ENCODE measurements around the gene RAPGEF5.

RAPGEF5 gene

DNA sequence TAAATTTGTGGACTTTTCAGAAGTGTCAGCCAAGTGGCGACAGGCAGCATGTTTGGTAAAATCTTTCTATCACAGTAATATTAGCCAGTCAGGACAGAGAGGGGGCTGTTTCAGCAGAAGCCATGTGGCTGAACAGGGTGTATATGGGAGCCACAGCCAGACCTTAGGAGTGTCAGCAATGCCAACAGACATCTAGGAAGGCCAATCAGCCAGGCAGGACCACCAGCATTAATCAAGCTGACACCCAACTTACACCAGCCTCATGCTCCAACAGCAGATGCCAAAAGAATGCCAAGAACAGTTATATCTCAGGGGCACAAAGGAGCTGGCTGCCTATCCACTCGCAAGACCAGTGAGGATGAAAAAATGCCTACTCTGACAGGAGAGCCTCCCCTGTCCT lies 54.8 kb downstream of the RAPGEF5 start:
- no peak for DNase-seq

- no peak for DNase-seq
Observed at GRCh38 chr7:22301790-22302189, 55.2 kb downstream of the RAPGEF5 start.

GRCh38 chr7:22300839-22301238 lies 56.1 kb downstream of the RAPGEF5 start:
- DNase-seq = no peak

GRCh38 chr7:22296916-22297315 lies 60.0 kb downstream of the RAPGEF5 start:
- no peak for DNase-seq

DNA sequence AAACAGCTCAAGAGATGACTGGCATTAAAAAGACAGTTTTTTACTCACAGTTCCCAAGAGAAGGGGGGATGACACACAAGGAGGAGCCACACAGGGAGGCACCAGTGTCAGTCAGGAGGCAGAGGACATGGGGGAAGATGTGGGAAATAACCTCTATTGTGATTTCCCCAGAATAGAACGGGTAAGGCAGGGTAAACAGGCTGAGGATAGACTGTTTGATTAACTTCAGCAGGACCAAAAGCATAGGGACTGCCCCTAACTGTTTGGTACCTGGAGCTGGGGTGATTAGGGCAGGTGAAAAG lies 60.7 kb downstream of the RAPGEF5 start:
- DNase-seq = no peak

GRCh38 chr7:22295402-22296264 lies 61.3 kb downstream of the RAPGEF5 start:
- no peak for DNase-seq

DNA sequence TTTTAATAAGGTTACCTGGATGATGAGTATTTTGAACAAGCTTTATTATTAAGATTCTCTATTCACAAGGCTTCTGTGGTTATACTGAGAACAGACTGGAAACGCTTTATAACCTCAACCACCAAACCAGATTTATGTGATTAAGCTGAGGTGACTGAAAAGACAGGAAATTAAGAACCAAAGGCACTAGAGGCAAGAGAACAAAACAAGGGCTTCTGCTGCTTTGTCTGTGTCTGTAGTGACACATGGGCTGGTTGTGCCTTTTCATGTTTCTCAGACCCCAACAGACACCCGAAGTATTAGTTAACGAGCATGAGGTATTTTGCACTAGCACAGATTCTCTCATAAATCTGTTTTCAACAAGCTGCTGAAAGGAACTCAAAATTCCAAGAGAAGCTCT lies 64.4 kb downstream of the RAPGEF5 start:
- no peak for DNase-seq

DNA sequence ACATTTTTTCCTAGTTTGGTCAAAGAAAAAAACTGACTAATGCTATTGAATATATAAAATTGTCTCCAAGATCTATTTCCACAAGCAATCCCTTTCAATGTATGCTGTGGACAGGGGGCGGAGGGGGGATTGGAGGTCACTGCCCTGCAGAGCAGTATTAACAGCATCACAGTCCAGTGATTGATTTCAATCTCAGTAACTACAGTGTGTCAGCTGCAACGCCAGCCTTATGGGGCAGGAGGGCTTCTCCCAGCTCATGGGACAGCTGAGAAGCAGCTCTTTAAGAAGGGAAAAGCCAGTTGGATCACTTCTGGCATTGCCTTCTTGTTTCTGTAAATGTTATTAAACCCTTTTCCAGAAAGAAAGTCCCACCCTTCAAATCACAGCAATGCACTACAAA lies 65.0 kb downstream of the RAPGEF5 start:
- no peak for DNase-seq

- no peak for DNase-seq
Observed at GRCh38 chr7:22288202-22288601, 68.8 kb downstream of the RAPGEF5 start.

DNA sequence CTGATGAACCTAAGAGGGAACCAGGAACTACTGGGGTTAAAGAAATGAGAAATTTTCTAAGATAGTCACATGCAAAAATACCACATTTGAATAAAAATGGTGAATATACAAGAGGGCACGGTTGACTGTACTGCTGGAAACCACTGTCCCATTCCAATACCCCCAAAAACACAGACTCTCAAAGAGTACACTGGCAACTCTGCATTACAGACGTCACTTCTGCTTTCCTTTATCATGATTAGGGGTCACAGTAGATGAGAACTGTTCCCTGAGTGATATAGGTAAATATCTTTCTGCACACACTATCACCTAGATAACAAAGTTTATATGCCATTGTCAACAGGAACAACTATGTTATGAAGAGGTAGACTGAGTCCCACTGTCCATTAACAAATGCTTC lies 69.5 kb downstream of the RAPGEF5 start:
- DNase-seq = no peak

- DNase-seq = no peak
Observed at GRCh38 chr7:22286436-22286835, 70.5 kb downstream of the RAPGEF5 start.

DNA sequence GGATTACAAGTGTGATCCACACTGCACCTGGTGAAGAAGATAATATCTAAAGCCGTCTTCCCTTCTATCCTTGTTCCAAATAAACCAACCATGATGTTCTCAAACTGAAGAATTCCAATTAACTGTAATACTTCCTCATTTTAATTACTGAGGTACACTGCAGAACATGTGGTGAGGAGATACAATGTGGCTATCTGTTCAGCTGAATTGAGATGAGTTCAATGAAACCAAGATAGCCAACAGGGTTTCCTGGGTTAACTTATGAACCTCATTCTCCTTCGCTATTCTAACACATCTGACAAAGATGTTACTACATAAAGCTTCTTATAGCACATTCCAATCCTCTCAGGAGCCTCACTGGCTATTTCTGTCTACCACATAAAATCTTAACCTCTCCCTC lies 75.5 kb downstream of the RAPGEF5 start:
- DNase-seq = no peak

- DNase-seq = no peak
Observed at GRCh38 chr7:22280031-22280430, 76.9 kb downstream of the RAPGEF5 start.

- no peak for DNase-seq
Observed at GRCh38 chr7:22278660-22279059, 78.3 kb downstream of the RAPGEF5 start.

DNA sequence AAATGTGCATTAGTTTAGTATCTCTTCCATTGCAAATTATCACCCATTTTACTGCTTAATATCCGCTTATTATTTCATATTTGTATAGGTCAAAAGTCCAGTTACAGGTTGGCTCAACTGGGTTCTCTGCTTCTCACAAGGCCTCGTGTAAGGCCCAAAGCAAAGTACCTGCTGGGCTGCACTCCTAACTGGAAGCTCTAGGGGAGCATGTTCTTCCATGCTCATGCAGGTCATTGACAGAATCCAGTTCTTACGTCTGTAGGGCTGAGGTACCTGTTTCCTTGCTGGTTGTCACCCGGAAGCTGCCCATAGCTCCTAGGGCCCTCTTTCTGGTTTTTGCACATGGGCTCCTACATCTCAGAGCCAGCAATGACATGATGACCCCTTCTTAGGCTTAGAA lies 79.6 kb downstream of the RAPGEF5 start:
- DNase-seq = no peak

DNA sequence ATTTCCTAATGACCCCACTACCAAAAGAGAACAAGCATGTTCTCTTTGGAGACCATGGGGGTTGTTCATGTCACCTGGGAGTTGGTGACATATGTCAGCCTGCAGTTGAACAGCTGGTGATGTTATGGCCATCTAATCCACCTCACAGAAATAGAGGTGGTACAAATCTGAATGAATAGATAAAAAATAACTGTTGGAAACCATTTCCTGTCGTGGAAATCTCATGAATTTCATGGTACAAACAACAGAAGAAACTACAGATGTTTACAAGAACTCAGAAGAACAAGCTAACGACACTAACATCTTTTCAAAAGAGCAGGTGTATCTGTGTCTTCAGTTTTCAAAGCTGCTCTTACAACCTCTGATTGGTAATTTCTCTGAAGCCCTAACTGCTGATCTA lies 81.3 kb downstream of the RAPGEF5 start:
- no peak for DNase-seq

- no peak for DNase-seq
Observed at GRCh38 chr7:22271311-22271710, 85.6 kb downstream of the RAPGEF5 start.

- no peak for DNase-seq
Observed at GRCh38 chr7:22270371-22270770, 86.6 kb downstream of the RAPGEF5 start.

DNA sequence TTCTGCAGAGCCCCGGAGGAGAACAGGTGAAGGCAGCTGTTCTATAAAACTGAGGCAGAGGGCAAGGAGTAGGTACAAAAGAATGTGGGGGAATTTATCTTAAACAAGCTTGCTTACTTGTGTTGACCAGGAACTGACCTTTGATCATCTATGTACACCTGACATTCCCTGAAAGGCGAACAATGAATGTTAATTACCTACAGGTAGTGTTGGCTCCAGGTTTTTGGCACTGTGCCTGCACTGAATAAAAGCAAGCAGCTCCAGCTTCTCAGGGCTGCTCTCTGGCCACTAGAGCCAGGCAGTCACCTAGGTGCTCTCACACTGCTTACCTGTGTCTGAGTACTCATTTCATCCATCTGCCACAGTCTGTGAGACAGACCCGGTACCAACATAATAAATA lies 87.0 kb downstream of the RAPGEF5 start:
- no peak for DNase-seq

GRCh38 chr7:22268884-22269421 lies 88.0 kb downstream of the RAPGEF5 start:
- no peak for DNase-seq

DNA sequence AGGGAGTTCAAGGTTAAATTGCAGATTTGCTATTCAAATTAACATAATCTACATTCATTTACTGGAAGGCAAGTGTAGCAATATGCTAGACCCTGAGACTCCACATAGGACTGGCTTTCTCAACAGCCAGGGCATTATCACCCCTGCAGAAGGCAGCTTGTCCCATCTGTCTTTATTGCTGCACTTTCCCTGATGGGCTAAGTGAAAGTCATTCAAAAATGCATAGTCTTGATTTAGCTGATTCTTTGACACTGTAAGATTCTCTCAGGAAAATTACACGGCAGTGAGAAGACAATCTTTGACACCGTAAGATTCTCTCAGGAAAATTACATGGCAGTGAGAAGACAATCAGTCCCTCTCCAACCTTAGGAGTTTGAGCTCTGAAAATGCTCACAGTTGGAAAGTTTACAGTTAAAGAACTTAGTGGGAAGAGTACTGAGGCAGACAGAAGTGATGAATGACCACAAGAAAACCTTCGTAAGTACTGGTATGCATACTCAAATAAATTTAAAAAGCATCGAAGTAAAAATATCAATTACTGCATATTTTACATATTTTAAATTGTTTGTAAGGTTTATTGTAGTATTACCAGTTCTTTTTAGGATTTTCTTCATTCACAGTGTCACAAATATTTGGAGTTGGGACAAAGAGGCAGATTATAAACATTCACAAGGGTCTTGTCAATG lies 88.9 kb downstream of the RAPGEF5 start:
- DNase-seq = no peak

GRCh38 chr7:22262538-22262937 lies 94.4 kb downstream of the RAPGEF5 start:
- no peak for DNase-seq

DNA sequence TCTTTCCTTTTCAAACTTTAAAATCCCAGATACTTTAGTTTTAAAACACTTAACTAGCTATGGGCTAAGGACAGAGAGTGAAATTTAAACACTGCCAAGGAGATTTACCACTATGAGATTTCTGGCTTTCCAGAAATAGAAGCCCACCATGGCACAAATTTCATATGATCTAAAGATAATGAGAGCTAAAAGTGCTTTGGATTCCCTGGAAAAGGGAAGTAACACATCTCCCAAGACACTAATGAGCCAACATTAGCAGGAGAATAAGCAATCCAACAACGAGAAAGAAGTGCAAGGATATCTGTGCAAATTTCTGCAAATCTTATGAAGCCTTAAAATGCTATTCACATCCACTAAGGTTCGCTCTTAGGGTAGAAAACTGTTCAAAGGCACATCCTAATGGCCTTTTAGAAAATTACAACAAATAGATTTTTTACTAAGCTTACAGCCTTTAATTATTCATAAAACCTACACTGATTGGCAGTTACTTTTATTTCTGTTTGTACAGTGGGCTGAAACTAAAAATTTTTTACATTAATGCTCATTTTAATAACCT lies 100.3 kb downstream of the RAPGEF5 start:
- no peak for DNase-seq

- no peak for DNase-seq
Observed at GRCh38 chr7:22255834-22256233, 101.1 kb downstream of the RAPGEF5 start.
